Germinal center (tissue), 1 donor: Measurements from ENCODE around the gene IFITM5.
"Not testable (repeated sequence)": the region's sequence is repeated elsewhere in the genome, so short reads cannot be mapped to it uniquely, and the experiment has no call there.

Experiments
- DNase-seq: peaks from one replicate; pipeline ENCODE4 v3.0.0; 2012; ENCODE audit warnings: mixed read lengths, low spot score

IFITM5 gene

GRCh38 chr11:328012-328411 is 28.7 kb upstream of the IFITM5 start:
- no peak for DNase-seq

- no peak for DNase-seq
These were observed 28.2 kb upstream of the IFITM5 start for GRCh38 chr11:327581-327923.

DNA sequence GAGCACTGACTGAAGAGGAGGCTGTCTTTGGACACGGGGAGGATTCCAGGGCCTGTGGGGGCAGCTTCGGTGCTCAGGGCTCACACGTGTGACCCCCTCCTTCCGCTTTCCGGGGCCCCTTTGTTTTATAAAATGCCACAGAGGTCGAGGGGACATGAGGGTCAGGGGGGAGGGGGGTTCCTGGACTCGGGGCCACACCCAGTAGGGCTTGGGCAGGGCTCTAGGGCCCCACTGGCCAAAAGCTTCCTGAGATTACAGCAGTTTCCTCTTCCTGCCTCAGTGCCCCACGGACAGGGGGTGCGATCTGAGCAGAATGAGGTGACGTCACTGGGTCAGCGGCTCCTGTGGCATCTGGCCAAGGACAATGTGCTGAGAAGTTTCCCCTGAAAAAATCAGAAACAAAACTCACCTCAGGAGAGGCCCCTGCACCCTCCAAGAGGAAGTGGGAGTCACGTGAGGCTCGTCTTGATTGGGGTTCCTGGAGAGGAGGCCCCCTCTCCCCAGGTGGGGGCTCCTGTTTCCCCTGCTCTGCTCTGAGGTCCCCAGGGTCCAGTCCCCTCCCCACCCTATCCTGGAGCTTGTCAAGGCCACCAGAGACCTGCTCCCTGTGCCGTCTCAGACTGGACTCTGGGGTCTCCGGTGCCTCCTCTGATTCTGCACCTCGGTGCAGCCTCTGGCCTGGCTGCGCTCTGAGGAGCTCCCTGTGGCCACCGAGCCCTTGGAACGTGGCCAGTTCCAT is 27.7 kb upstream of the IFITM5 start:
- peak; percentile 55 for DNase-seq

GRCh38 chr11:326592-326841 is 27.2 kb upstream of the IFITM5 start:
- DNase-seq = no peak

DNA sequence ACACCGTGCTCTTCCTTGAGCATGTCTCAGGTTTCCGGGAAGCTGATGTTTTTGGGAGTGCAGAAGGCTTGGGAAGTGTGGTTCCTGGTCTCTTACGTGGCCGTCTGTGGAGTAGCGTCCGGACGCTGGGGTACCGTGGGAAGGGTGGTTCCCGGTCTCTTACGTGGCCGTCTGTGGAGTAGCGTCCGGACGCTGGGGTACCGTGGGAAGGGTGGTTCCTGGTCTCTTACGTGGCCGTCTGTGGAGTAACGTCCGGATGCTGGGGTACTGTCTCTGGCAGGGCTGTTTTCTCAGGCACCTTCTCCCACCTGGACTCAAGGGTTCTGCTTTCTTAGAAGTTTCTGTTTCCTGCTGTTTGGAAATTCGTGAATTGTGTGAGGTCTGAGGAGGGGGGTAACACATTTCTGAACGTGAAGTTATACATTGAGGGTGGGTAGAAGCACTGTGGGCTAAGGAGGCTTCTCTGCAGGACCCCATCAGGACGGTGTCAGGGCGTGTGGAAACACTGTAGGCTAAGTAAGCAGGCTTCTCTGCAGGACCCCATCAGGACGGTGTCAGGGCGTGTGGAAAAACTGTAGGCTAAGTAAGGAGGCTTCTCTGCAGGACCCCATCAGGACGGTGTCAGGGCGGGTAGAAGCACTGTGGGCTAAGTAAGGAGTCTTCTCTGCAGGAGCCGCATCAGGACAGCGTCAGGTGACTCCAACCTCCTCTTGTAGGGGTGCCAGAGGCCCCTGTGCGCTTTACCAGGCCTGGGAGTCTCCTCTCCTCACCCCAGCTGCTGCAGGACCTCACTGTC is 26.7 kb upstream of the IFITM5 start:
- no peak for DNase-seq

- DNase-seq = not testable (repeated sequence)
These were observed 25.5 kb upstream of the IFITM5 start for GRCh38 chr11:324593-325517.

GRCh38 chr11:324156-324555 is 24.8 kb upstream of the IFITM5 start:
- no peak for DNase-seq

- DNase-seq = not testable (repeated sequence)
These were observed 20.6 kb upstream of the IFITM5 start for GRCh38 chr11:319888-320273.

- DNase-seq = not testable (repeated sequence)
These were observed 20.0 kb upstream of the IFITM5 start for GRCh38 chr11:319121-319887.

- not testable (repeated sequence) for DNase-seq
These were observed 19.2 kb upstream of the IFITM5 start for GRCh38 chr11:318405-319120.

DNA sequence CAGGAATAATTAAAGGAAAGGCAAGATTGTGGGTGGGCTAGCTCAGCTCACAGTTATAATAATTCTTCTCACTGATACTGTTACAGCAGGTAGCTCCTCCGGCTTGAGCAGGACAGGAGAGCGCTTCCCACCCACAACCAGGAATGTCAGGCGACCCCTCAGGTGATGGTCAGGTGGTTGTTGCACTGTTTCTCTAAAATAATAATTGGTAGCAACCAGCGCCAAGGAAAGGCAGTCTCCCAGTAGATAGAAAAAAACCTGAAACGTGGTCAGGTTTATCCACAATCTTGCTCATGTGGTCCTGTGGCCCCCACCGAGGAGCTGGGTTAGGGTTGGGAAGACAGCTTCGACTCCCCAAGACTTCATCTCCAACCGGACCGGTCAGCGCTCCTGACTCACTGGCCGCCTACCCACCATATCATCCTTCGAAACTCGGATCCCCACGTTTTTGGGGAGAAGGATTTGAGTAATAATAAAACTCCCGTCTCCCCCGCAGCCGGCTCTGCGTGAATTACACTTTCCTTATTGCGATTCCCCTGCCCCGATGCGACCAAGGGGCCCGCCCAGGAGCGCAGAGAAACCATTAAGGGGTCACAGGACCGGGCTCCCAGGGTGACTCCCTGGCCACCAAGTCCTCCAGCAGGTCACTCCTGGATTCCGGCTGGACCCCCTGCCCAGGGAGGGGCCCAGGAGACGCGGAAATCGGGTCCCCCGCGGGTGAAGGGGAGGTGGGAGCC is 18.5 kb upstream of the IFITM5 start:
- not testable (repeated sequence) for DNase-seq

GRCh38 chr11:316891-317301 is 17.6 kb upstream of the IFITM5 start:
- no peak for DNase-seq

DNA sequence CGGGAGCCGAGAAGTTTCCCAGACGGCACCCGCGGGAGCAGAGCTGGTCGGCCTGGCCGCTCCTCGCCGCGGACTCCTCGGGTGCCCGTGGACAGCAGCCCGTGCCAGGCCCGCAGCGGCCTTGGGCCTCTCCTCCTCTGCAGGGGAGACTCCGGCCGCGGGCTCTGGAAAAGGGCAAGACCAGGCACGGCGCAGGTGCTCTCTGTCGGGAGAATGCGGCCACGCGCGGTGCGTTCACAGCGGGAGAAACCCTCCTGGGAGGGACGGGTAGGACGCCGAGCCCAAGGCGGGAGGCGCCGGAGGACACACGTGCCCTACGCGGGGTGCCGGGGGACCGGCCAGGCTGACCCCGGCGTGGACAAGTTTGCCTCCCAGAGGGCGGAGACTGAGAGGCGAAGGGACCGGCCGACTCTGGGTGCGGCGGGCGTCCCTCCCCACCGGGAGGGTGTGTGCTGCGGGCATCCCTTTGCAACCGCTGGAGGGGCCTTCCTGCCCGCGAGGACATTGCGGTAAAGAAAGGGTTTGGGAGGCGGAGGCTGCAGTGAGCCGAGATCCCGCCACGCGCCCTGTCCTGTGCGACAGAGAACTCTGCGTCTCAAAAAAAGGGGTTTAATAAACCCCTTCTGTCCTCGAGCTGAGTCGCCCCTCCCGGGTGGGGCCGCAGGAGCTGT is 16.8 kb upstream of the IFITM5 start:
- no peak for DNase-seq

GRCh38 chr11:315516-315994 is 16.2 kb upstream of the IFITM5 start:
- DNase-seq = no peak

DNA sequence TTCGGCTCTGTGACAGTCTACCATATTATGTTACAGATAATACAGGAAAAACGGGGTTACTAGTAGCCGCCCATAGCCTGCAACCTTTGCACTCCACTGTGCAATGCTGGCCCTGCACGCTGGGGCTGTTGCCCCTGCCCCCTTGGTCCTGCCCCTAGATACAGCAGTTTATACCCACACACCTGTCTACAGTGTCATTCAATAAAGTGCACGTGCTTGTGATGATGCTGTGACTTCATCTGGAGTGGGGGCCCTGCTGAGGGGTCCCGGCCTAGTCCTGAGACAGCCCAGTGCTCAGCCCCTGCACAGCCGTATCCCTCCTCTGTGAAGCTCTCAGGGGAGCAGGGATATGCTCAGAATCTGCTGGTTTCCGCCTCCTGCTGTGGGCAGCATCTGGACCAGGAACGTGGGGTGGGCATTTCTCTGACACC is 15.7 kb upstream of the IFITM5 start:
- no peak for DNase-seq

DNA sequence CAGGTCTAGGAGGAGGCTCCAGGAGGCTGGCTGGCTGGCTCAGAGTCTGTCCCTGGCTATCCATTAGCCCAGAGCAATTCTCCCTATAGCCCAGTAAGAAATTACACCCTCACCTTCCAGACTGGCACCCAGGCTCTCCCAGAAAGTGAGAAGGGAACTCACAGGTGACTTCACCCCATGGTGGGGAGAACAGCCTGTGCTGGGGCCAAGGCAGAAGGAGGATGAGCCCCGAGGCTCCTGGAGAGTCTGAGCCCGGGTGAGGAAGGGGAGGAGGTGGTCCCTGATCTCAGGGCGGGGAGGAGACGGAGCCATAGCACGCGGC is 15.2 kb upstream of the IFITM5 start:
- DNase-seq = not testable (repeated sequence)

DNA sequence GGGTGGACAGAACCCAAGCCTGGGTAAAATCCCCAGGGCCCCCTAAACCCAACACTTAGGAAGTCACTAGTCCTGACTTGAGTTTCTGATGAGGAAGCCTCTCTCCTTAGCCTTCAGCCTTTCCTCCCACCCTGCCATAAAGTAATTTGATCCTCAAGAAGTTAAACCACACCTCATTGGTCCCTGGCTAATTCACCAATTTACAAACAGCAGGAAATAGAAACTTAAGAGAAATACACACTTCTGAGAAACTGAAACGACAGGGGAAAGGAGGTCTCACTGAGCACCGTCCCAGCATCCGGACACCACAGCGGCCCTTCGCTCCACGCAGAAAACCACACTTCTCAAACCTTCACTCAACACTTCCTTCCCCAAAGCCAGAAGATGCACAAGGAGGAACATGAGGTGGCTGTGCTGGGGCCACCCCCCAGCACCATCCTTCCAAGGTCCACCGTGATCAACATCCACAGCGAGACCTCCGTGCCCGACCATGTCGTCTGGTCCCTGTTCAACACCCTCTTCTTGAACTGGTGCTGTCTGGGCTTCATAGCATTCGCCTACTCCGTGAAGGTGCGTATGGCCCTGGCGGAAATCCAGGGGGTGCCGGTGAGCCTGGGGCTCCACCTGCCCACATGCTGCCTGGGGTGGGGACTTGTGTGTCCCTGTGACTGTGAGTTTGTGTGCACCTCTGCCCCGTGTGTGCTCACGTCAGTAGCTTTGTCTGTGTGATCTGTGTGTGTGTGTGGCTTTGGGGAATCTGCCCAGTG is 14.6 kb upstream of the IFITM5 start, which contains the start of gene IFITM1:
Gene IFITM1, plus strand, starts transcription at position 254 of the 767 bp plus-strand sequence. Its CDS starts 131 bp downstream, at position 385.
- DNase-seq = no peak

DNA sequence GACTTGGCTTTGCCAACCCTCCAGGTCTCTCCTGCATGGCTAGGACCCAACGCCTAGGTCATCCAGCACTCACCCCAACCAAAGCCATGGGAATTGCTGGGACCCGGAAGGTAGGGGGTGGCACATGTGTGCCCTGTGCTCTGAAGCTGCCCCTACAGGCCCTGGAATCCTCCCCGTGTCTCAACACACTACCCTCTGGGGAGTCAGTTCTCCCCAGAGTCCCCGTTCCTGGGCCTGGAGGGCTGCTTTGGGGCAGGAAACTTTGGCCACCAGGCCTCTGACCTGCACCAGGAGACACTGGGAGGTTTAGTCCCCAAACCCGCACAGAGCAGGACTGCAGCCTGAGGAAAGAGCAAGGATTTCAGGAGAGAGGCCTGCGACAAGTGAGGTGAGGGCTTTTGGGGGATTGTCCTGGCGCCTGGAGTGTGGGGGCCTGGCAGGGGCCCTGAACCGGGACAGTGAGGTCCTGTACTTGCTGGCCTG is 14.0 kb upstream of the IFITM5 start:
- no peak for DNase-seq
